GM12878 (cell line): ENCODE measurements around the gene CREBRF. TPM values are rescaled to one million over a fixed set of nuclear protein-coding genes. Genes with fewer than 3 reads are reported as not detected.

Source experiments
- ATF7 ChIP-seq: fragments of 450-650 bp; IDR thresholded peaks from 2 replicates; pipeline ENCODE4 v1.6.1; 2016; ENCODE audit warnings: low read depth, mild to moderate bottlenecking
- CUX1 ChIP-seq: IDR thresholded peaks from 2 replicates; pipeline ENCODE4 v1.6.1; 2012; ENCODE audit warnings: improper control_type of control experiment, low read depth, low read length; ENCODE audit not compliant: insufficient replicate concordance
- EED ChIP-seq: sonication (generic); IDR thresholded peaks from 2 replicates; pipeline ENCODE4 v1.6.1; 2016; ENCODE audit warnings: antibody characterized with exemption, low read depth
- ETV6 ChIP-seq, 2 experiments: fragments of 450-650 bp in 1 of 2; IDR thresholded peaks in 1 of 2; conservative IDR thresholded peaks in 1 of 2; 2 replicates each; pipeline ENCODE4 v1.6.1; 2014; ENCODE audit warnings: antibody characterized with exemption in 1 of 2, borderline replicate concordance in 1 of 2, low read depth in 1 of 2, mild to moderate bottlenecking in 1 of 2, moderate library complexity in 1 of 2
- HCFC1 ChIP-seq: fragments of 150-350 bp; IDR thresholded peaks from 2 replicates; pipeline ENCODE4 v1.6.1; 2014; ENCODE audit warnings: low read length
- IKZF1 ChIP-seq: fragments of 450-650 bp; conservative IDR thresholded peaks from 2 replicates; pipeline ENCODE4 v1.6.1; 2017; ENCODE audit warnings: antibody characterized with exemption, mild to moderate bottlenecking
- IRF3 ChIP-seq: fragments of 450-650 bp; IDR thresholded peaks from 2 replicates; pipeline ENCODE4 v1.6.1; 2014; ENCODE audit warnings: mild to moderate bottlenecking
- JUND ChIP-seq: IDR thresholded peaks from 2 replicates; pipeline ENCODE4 v1.6.1; 2012; ENCODE audit warnings: low read depth, mild to moderate bottlenecking, low read length, improper control_type of control experiment, moderate library complexity
- LARP7 ChIP-seq: fragments of 450-650 bp; IDR thresholded peaks from 2 replicates; pipeline ENCODE4 v1.6.1; 2017; ENCODE audit warnings: mild to moderate bottlenecking
- MAX ChIP-seq: IDR thresholded peaks from 2 replicates; pipeline ENCODE4 v1.6.1; 2012; ENCODE audit warnings: low read depth, low read length, improper control_type of control experiment
- MYB ChIP-seq: fragments of 150-350 bp; IDR thresholded peaks from 2 replicates; pipeline ENCODE4 v1.6.1; 2014; ENCODE audit warnings: mild to moderate bottlenecking, low read depth, low read length, borderline replicate concordance
- NKRF ChIP-seq: fragments of 450-650 bp; conservative IDR thresholded peaks from 2 replicates; pipeline ENCODE4 v1.6.1; 2017; ENCODE audit warnings: mild to moderate bottlenecking, moderate library complexity
- NR2C1 ChIP-seq: fragments of 450-650 bp; IDR thresholded peaks from 2 replicates; pipeline ENCODE4 v1.6.1; 2017; ENCODE audit warnings: antibody characterized with exemption, mild to moderate bottlenecking, moderate library complexity
- NR2F1 ChIP-seq: fragments of 450-650 bp; conservative IDR thresholded peaks from 2 replicates; pipeline ENCODE4 v1.6.1; 2017; ENCODE audit warnings: mild to moderate bottlenecking
- POLR2AphosphoS5 ChIP-seq: IDR thresholded peaks from 2 replicates; pipeline ENCODE4 v1.6.1; 2011; ENCODE audit warnings: mild to moderate bottlenecking, low read length, inconsistent platforms
- RB1 ChIP-seq: fragments of 450-650 bp; formaldehyde crosslinking; IDR thresholded peaks from 2 replicates; pipeline ENCODE4 v1.6.1; 2017; ENCODE audit warnings: mild to moderate bottlenecking, borderline replicate concordance
- SMARCA5 ChIP-seq: fragments of 450-650 bp; IDR thresholded peaks from 2 replicates; pipeline ENCODE4 v1.6.1; 2017; ENCODE audit warnings: mild to moderate bottlenecking
- TARDBP ChIP-seq: IDR thresholded peaks from 2 replicates; pipeline ENCODE4 v1.6.1; 2016; ENCODE audit warnings: borderline replicate concordance
- USF1 ChIP-seq: IDR thresholded peaks from 2 replicates; pipeline ENCODE4 v1.6.1; 2011; ENCODE audit warnings: borderline replicate concordance, low read depth, mild to moderate bottlenecking, moderate library complexity, mixed read lengths, low read length; ENCODE audit not compliant: insufficient read depth; ENCODE audit errors: extremely low read length
- polyA plus RNA-seq, 11 experiments: library from polyadenylated mRNA; depleted of rRNA in 4 of 11; unstranded in 6 of 11; stranded (reverse) in 5 of 11; fragments of >200 nt; fragmentation: Nextera tagmentation in 4 of 11; fragmentation: Illumina TruSeq in 1 of 11; extraction: Ambion mirVana in 4 of 11; extraction: Trizol in 1 of 11; gene quantifications; 1 replicate in 1 of 11; 2 replicates in 10 of 11; pipeline versions ENCODE4 v1.2.1 to v1.2.3, GENCODE V29; 2011 to 2016; ENCODE audit warnings: inconsistent platforms in 2 of 11, missing spikeins in 2 of 11, low read depth in 1 of 11
- total RNA-seq, 4 experiments: library from RNA; depleted of rRNA in 3 of 4; stranded (reverse); fragments of >200 nt in 3 of 4; fragmentation: Illumina TruSeq in 1 of 4; extraction: Trizol in 1 of 4; gene quantifications; 2 replicates each; pipeline versions ENCODE4 v1.2.1 to v1.2.3, GENCODE V29; 2013 to 2021

The CREBRF gene
- total and polyA plus RNA-seq, 10 of the 15 experiments (the other 5 are each of a cell fraction or from before 2014, with no cell fraction given) = 1.2 to 12.7 (median 3.9) TPM

- no peak for TF ChIP-seq CUX1
- TF ChIP-seq POLR2AphosphoS5 = peak; percentile 78
- no peak for TF ChIP-seq MYB
- no peak; the same call in 1 of the 2 replicates for TF ChIP-seq MAX
- TF ChIP-seq NR2F1 = peak; percentile 96
- TF ChIP-seq IRF3 = peak; percentile 88
- TF ChIP-seq IKZF1 = peak; percentile 88
- 0 out of 2 replicates have a peak, but pooled peaks have one; percentile 26 for TF ChIP-seq TARDBP
- TF ChIP-seq LARP7 = peak; percentile 49; the same call in 1 of the 2 replicates
- 0 out of 2 replicates have a peak, but pooled peaks have one; percentile 27 for TF ChIP-seq JUND
- no peak for TF ChIP-seq USF1
- TF ChIP-seq ETV6 (conservative IDR thresholded peaks at IDR 0.05 in 1 of 2, IDR thresholded peaks at IDR 0.05 in 1 of 2; ENCODE audit: borderline replicate concordance in 1 of 2, low read depth in 1 of 2) = 0 out of 4 replicates have a peak, but pooled peaks of 1 of the 2 experiments have one; percentile 18
- TF ChIP-seq ATF7 = 0 out of 2 replicates have a peak, but pooled peaks have one; percentile 40
- peak; percentile 53; the same call in 1 of the 2 replicates for TF ChIP-seq EED
- TF ChIP-seq RB1 = no peak
- TF ChIP-seq NR2C1 = peak; percentile 79
- TF ChIP-seq NKRF = peak; percentile 75; the same call in 1 of the 2 replicates
- TF ChIP-seq SMARCA5 = peak; percentile 30; the same call in 1 of the 2 replicates
- peak; percentile 57 for TF ChIP-seq HCFC1
These were observed 1.1 kb downstream of the CREBRF start (continued) for GRCh38 chr5:173057062-173057924.
